GM21423 (cell line): Measurements from ENCODE around the gene SEPTIN1.

Source experiments
- ATAC-seq: cut with Tn5 transposase; IDR thresholded peaks from one replicate; pipeline ENCODE4 v1.9.1; 2021; ENCODE audit warnings: mild to moderate bottlenecking, moderate library complexity; ENCODE audit not compliant: unreplicated experiment

The SEPTIN1 gene

DNA sequence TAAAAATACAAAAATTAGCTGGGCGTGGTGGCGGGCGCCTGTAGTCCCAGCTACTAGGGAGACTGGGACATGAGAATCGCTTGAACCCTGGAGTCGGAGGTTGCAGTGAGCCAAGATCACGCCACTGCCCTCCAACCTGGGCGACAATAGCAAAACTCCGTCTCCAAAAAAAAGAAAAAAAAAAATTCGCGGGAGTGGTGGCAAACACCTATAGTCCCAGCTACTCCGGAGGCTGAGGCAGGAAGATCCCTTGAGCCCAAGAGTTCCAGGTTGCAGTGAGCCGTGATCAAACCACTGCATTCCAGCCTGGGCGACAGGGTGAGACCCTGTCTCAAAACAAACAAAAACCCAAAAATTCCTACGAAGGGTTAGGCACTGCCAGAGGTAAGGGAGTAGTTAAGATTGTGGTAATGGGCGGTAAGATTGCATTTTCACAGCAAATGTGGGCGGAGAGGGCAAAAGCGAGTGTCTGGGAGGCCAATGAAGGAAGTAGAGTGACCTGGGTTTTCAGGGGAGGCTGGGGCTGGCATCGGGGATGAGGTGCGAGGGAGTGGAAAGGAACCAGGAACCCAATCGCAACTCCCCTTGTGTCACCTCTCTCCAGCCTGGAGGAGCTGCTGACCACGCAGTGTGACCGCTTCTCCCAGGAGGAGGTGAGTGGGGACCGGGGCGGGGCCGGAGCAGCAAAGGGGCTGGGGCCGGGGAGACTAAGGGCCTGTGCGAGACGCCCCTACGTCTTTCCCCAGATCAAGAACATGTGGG lies 5.1 kb downstream of the SEPTIN1 start:
- ATAC-seq = no peak

DNA sequence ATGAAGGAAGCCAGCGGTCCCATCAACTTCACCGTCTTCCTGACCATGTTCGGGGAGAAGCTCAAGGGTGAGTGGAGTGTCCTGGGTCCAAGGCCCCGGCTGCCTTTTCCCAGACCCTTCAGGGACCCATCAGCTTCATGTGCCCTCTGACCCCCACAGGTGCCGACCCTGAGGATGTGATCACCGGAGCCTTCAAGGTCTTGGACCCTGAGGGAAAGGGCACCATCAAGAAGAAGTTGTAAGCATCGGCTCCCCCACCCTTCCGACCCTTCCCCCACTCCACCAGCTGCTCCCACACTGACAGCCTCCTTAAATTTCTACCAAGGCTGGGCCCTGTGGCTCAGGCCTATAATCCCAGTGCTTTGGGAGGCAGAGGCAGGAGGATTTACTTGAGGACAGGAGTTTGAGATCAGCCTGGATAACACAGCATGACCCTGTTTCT lies 5.9 kb downstream of the SEPTIN1 start:
- ATAC-seq = no peak

DNA sequence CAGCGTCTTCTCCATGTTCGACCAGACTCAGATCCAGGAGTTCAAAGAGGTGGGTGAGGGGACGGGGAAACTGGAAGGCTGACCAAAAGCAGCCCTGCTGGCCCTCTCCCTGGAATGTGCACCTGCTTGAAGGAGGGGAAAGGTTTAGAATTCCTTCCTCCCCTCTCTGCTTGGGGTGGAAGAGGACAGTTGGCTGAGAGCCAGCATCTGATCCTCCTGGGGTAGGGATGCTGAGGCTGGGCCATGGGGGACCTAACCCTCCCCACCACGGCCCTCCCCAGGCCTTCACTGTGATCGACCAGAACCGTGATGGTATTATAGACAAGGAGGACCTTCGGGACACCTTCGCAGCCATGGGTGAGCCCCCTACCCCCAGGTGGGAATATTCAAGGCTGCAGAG lies 6.5 kb downstream of the SEPTIN1 start:
- no peak for ATAC-seq

DNA sequence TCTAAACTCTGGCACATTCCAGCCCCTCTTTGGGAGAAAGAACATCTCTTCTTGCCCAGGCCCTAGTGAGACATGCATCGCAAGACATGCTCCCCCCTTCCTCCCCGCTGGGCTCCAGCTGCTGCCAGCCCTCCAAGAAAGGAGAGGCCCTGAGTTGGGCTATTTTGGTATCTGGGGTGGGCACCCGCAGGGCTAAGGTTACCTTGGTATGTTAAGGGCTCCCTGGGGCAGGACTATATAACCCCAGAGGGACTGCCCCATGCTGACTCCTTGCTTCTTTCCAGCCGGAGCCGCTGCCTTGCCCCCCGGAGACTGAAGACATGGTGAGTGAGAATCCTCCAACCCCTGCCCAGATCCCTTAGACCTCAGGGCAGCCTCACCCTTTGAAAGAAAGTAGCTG lies 7.8 kb downstream of the SEPTIN1 start, which contains the start of gene MYL11:
MYL11 (plus strand) TSS at position 265 of the 400 bp plus-strand sequence; CDS start at position 321, 56 bp downstream.
- no peak for ATAC-seq

DNA sequence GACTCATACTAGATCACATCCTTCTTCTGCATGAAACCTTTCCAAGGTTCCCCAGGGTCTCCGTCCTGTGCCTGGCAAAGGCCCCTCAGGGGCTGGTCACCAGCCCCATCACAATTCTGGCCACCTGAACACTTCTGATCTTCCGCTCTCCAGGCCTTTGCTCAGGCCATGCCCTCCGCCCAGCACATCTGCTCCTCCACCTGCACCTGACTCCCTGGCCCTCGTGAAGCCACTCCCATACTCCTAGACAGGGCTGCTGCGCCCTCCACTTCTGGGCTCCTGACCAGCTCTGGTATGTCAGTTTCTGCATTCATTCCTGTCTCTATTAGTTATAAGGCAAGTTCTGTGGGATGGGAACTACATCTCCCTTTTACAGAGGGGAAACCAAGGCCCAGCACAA lies 9.6 kb downstream of the SEPTIN1 start:
- ATAC-seq = no peak

DNA sequence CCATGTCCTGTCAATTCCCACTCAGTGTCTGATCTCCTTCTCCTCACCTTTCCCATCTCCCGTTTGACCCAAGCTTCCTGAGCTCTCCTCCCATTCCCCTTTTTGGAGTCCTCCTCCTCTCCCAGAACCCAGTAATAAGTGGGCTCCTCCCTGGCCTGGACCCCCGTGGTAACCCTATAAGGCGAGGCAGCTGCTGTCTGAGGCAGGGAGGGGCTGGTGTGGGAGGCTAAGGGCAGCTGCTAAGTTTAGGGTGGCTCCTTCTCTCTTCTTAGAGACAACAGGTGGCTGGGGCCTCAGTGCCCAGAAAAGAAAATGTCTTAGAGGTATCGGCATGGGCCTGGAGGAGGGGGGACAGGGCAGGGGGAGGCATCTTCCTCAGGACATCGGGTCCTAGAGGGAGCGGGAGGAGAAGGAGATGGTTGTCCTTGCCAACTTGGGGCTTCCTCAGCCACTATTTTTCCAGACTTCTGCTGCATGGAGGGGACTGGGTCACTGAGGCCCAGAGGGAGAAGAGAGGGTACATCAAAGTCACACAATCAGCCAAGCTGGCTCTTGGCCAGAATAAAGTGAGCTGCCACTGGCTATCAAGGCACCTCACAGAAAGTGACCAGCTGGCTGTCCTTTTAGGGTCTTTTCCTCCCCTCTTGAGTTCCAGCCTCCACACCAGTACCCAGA lies 10.2 kb downstream of the SEPTIN1 start:
- no peak for ATAC-seq

DNA sequence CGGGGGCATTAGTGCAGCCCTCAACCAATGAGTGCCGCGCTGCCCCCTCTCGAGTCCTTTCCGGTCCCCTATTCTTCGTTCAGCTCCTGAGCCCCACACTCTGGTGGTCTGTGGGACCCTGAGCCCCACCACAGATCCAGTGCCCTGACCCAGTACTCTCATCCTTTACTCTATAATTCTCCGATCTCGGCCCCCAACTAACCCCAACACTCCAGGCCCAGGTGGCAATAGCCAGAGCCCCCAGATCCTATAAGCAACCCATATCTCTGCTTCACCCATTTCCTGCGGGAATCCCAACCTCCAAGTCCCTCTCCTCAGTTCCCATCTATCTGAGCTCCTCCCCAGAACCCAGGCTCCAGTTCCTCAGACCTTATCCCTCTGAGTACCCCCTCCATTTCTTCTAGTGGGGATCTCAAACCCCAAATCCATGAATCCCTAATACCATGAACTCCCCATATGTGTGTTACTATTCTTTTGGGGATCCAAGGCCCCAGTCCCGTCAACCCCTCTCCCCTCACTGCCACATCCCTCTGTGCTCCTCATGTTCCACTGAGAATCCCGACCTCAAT lies 11.0 kb downstream of the SEPTIN1 start:
- ATAC-seq = no peak

DNA sequence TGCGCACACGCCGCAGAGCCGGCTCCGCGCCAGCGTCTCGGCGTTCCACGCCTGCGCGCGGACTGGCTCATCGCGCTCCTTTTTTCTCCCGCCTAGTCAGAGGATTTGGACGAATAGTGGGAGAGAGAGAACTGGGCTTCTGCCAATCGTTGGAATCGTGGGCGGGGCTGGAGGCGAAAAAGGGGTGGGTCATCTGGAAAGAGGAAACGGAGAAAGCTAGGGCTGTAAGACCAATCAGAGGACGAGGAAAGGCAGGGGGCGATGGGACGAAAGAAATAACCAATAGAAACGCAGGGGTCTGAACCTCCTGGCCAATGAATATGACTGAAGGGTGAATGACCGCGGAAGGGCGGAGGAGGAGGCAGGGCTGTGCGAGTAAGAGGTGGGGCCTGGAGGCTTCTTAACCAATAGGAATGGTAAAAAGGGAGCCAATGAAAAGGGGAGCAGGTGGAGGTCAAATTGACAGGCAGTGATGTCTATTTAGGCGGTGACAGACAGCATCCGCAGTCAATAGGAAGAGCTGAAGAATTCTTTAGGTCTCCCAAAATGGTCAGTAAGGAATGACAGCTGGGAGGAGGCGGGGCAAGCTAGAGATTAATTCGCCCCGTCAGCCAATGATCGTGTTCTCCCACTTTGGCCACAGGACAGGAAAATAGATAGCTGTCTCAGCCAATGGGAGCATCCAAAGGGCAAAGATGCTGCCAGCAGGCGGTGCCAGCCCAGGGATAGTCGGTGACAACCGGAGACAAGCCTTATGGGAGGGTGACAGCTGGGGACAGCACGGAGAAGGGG lies 11.7 kb downstream of the SEPTIN1 start, which contains the start of gene TBC1D10B:
TBC1D10B (minus strand) TSS at position 39 of the 792 bp plus-strand sequence. CDS start 311 bp downstream, outside the sequence.
- ATAC-seq = peak; percentile 76

DNA sequence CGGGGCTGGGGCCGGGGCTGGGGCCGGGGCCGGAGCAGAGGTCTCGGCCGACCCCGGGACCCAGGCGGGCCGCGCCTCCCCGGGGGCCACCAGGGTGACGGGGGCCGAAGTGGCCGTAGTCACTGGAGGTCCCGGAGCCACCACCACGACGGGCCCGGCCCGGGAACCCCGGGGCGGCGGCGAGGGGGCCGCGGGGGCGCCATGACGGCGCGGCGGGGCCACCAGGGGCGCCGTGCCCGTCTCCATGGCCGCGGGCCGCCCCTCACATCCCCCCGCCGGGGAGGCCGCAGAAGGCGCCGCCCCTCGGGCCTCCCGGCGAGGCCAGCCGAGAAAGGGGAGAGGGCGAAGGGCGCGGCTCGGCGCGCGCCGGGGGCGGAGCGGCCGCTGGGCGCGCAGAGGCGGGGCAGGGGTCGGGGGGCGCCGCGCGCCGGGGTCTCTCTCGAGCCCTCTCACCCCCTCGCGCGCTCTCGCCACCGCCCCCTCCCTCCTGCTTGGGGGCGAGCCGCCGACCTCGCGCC lies 12.4 kb downstream of the SEPTIN1 start:
- no peak for ATAC-seq

DNA sequence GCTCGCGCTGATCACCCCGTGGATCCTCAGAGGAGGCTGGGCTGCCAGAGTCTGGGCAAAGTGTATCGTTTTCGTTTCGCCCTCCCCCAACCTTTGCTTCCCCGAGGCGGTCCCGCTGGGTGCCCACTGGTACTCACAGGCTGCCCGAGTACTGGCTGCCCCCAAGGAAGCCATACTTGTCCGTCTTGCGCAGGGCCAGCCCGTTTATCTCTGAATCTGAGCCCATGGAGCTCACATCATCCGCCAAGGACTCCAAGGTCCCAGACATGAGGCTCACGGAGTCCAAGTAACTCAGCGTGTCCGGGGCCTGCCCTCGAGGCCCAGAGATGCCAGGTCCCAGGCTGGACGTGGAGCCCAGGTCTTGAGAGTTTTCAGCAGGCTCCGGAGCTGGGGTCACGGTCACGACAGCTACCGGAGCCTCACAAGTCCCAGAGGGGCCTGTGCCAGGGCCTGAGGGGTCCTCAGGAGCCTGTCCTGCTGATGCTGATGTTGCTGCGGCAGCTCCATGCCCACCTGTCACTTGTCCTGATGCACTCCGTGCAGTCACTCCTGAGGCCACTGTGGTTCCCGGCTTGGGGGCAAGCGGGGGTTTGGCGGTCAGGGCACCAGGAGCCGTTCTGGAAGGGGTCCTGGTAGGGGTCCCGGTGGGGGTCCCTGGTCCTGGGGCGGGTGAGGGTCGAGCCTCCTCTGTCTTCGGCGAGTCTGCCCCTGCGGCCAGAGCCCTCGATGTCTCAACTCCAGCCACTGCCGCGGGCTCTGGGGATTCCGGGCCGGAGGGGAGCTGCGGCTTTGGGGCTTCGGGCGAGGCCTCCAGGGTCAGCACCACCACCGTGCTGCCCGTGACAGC lies 13.0 kb downstream of the SEPTIN1 start:
- ATAC-seq = no peak

DNA sequence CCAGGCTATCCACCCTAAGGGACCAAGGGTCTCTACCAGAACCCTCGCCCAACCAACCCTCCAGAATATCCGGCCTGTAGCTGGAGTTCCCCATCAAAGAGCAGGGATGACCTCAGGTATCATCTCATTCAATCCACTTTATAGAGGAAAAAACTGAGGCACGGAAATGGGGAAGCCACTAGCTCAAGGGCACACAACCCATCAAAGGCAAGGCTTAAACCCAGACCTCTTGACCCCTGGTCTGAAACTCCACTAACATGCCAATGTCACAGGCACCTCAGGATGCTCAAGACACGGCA lies 13.6 kb downstream of the SEPTIN1 start:
- no peak for ATAC-seq

DNA sequence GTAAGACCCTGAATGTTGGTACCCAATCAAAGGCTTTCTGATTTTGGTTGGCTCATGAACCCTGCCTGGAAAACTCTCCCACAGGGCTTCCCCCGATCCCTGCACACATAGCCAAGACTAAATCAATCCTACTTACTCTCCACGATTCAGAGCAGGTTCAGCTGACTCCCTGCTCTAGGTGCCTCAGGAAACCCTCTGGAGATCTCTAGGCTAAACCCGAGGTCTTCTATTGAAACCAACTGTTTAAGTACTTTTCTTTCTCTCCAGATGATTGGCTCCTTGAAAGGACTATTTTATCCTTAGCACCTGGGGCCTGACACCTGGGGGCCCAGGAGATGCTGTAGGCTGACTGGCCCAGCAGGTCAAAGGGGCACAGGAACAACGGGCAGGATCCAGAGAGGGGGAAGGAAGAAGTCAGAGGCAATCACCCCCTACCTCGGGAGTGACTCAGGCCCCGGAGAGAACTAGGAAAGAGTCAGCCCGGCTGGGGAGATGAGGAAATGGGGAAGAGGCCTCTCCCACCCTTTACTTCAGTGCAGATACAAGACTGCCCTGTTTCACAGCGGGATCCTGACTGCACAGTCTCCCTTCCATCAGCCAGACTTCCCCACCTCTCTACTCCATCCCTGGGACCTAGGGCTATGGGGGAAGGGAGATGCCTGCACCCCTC lies 14.1 kb downstream of the SEPTIN1 start:
- no peak for ATAC-seq

DNA sequence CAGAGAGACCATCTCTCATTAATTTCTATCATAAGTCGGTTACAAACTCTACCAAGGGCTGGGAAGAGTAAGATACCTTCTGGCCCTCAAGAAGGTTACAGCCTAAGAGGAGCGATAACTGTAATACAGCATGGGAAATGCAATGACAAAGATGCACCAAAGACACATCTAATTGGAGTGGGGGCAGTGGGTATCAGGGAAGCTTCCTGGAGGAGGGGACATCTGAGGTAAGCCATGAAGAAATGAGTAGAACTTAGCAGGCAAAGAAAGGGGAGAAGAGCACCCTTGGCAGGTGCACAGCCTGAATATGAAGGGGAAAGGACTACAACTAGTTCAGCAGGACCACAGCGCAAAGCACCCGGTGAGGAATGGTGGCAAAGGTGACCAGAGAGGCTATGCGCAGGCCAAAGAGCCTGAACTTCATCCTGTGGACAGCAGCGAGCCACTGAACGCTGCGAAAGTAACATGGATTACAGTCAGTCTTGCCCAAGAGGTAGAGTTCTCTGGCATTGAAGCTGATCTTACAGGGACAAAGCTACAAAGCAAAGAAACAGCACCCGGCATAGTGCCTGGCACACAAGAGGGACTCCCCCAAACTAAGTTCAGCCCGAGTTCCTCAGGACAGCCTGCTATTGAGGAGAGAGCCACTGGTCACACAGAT lies 14.9 kb downstream of the SEPTIN1 start:
- no peak for ATAC-seq

DNA sequence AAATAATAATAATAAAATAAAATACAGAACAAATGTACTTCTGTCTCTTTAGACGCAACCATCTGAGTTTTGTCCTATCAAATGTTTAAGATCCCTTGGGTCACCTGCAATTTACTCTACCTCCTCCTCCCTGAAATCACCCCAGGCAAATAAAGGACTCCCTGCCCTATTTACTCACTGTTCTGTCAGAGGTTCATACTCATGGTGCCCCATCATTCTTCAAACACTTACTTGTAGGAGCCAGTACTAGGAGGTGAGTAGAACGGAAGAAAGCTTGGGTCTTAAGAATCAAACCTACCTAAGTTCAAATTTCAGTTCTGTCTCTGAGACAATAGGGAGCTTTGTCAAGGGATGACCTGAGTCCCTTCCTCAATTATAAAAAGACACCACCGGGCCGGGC lies 15.8 kb downstream of the SEPTIN1 start:
- no peak for ATAC-seq

DNA sequence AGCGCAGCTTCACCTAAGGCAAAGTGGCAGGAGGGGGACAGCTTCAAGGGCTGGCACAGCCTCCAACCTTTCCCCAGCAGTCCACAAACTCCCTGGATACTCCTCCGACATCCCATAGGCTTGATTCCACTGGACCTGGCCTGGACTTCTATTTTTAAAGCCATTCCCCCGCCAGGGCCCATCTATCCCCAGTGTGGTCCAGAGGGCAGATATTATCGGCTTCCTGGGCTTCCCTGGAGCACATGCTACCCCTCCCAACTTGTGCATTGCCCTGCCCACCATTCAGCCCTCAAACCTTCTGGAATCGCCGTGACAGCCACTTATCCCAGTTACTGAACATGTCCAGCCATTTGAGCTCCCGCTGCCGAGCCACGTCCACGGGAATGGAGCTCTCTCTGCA lies 17.2 kb downstream of the SEPTIN1 start:
- no peak for ATAC-seq

DNA sequence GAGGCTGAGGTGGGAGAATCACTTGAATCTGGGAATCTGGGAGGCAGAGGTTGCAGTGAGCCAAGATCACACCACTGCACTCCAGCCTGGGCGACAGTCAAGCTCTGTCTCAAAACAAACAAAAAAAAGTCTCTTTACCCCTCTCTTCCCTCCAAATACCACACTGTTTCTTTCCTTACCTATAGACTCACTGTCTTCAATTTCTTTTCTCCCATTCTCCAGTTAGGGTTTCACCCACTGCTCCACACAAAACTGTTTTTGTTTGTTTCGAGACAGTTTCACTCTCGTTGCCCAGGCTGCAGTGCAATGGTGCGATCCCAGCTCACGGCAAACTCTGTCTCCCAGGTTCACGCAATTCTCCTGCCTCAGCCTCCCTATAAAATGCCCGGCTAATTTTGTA lies 21.2 kb downstream of the SEPTIN1 start:
- no peak for ATAC-seq

DNA sequence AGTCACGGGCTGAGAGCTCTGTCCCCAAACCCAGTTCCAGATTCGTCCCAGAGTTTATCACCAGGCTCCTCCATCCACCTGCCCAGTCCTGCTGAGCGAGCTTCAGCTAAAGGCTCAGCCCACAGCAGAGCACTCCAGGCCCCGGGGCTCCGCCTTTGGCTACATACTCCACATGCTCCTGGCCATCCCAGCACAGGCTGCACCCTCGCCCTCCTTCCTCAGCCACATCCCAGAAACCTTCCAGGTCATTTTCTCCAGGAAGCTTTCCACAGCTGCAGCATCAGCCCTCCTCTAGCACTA lies 22.5 kb downstream of the SEPTIN1 start:
- no peak for ATAC-seq

DNA sequence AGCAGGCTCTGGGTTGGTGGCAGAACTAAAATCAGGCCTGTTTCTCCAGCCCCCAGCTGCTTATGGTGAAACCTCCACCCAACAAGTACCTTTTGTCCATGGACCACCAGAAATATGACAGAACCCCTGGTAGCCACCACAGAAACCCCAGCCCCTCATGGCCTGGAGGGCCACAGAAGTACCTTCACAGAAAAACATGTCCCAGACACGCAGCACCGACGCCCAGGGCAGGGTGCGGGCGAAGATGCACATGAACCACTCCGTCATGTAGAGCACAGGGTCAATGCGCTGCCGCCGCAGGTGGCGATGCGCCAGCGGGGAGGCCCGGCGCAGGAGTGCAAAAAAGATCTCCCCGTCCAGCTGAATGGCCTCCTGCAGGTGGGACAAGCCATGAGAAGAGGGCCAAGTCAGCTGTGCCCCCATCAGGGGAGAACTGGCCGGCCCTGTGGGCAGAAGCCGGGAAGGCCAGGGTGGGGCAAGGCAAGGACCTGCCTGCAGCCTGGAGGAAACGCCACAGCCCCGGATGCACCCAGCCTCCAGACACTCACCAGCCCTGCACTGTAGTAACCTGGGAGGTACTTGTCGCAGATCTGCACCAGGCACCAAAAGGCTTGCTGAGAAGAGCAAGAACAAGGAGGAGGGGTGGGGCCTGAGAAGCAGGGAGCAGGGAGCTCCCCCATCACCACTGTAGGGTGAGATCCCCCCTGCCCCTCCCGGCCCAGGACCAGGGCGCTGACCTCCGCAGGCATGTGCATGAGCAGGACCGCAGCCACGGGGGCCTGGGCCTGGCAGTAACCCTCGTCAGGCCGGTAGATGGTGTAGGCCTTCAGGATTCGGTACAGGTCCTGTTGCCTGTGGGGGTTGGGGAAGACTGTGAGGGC lies 23.1 kb downstream of the SEPTIN1 start:
- no peak for ATAC-seq
